ENCODE data around the gene VPS51.

- TF ChIP-seq, protein P1, sequence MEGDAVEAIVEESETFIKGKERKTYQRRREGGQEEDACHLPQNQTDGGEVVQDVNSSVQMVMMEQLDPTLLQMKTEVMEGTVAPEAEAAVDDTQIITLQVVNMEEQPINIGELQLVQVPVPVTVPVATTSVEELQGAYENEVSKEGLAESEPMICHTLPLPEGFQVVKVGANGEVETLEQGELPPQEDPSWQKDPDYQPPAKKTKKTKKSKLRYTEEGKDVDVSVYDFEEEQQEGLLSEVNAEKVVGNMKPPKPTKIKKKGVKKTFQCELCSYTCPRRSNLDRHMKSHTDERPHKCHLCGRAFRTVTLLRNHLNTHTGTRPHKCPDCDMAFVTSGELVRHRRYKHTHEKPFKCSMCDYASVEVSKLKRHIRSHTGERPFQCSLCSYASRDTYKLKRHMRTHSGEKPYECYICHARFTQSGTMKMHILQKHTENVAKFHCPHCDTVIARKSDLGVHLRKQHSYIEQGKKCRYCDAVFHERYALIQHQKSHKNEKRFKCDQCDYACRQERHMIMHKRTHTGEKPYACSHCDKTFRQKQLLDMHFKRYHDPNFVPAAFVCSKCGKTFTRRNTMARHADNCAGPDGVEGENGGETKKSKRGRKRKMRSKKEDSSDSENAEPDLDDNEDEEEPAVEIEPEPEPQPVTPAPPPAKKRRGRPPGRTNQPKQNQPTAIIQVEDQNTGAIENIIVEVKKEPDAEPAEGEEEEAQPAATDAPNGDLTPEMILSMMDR (IDR thresholded peaks at IDR 0.05), result no peak
- no peak for TF ChIP-seq POLR2A (IDR thresholded peaks at IDR 0.05)
Measured at GRCh38 chr11:65147352-65148075, 51.5 kb downstream of the VPS51 start.
